Mucosa of descending colon (tissue), 3 donors: ENCODE data around the gene PIP4K2A. TPM values are rescaled to one million over a fixed set of nuclear protein-coding genes. Genes with fewer than 3 reads are reported as not detected.
A peak's percentile ranks its signal among the peaks of the same experiment; 100 is the strongest.
"Not testable (repeated sequence)": the region's sequence is repeated elsewhere in the genome, so short reads cannot be mapped to it uniquely, and the experiment has no call there.

Source experiments
- ATAC-seq: fragments of 200-7000 bp; cut with Tn5 transposase; one replicate; pipeline ENCODE4 v1.9.1; 2020; ENCODE audit warnings: mild to moderate bottlenecking, moderate library complexity
- DNase-seq, 3 donors: peaks; one replicate each; pipeline ENCODE4 v3.0.0-alpha.2; 2020
- H3K36me3 ChIP-seq: fragments of 200-600 bp; one replicate; pipeline ENCODE4 v1.8.0; 2021; ENCODE audit warnings: low read depth, mild to moderate bottlenecking
- H3K4me1 ChIP-seq: fragments of 200-600 bp; one replicate; pipeline ENCODE4 v1.8.0; 2021; ENCODE audit warnings: low read depth, mild to moderate bottlenecking
- H3K4me3 ChIP-seq: fragments of 200-600 bp; one replicate; pipeline ENCODE4 v1.8.0; 2021; ENCODE audit warnings: mild to moderate bottlenecking
- H3K9me3 ChIP-seq: fragments of 200-600 bp; one replicate; pipeline ENCODE4 v1.8.0; 2021; ENCODE audit warnings: mild to moderate bottlenecking
- CTCF ChIP-seq: fragments of 200-600 bp; IDR thresholded peaks from one replicate; pipeline ENCODE4 v1.8.0; 2022; ENCODE audit warnings: antibody characterized with exemption, mild to moderate bottlenecking
- intact Hi-C, 2 donors: fragments of 100-400 bp; cut with DNase I in 1 of 2; cut with micrococcal nuclease in 1 of 2; formaldehyde crosslinking; loops; one replicate each; pipeline versions ENCODE4 v1.11.0 to v1.11.1; 2022; cut with DNase I, micrococcal nuclease
- total RNA-seq, 3 donors: library from RNA; stranded (reverse); fragmentation: NEBNext Ultra II Directional in 2 of 3; extraction: Animal tissue kit (Norgen Biotek cat#: 25700) in 2 of 3; gene quantifications; one replicate each; pipeline versions ENCODE4 v1.2.1 to v1.2.4, GENCODE V29; 2021 to 2023
- donor health status: DM: no; HTN: no; CAD: no; lungs with moderate emphysema.
- donor health status: DM: no; HTN: no; CAD: no.
- donor health status: DM: no; HTN: yes; CAD: no.

Gene PIP4K2A
- total RNA-seq, 3 donors from 2014 or later: 17.2 to 29.4 (median 21.2) TPM

GRCh38 chr10:22500656-22501340 is 213.6 kb downstream of the PIP4K2A start:
- intact Hi-C loops: no loop called here
- Histone ChIP-seq H3K36me3 (no peaks in the 10 kb centered on the region), H3K9me3 (no peaks in the 10 kb centered on the region), H3K4me1 (peaks cover 5% of the 10 kb centered on the region), H3K4me3 (no peak overlapping the region)
- ATAC-seq (no peak), DNase-seq (no peak)
- TF ChIP-seq CTCF: no peak

- H3K4me3 ChIP-seq, intact Hi-C loops, H3K9me3 ChIP-seq, H3K36me3 ChIP-seq, H3K4me1 ChIP-seq, ATAC-seq, DNase-seq: not testable (repeated sequence)
Observed at GRCh38 chr10:22499973-22500372, 214.4 kb downstream of the PIP4K2A start.

- no peak for TF ChIP-seq CTCF
- H3K4me1 ChIP-seq: no peaks in the 10 kb centered on the region
- no peak for DNase-seq
- H3K4me3 ChIP-seq: no peak overlapping the region
- no peaks in the 10 kb centered on the region for H3K36me3 ChIP-seq
- intact Hi-C loops: no loop called here
- ATAC-seq: no peak
- H3K9me3 ChIP-seq: no peaks in the 10 kb centered on the region
Observed at GRCh38 chr10:22495396-22495795, 219.0 kb downstream of the PIP4K2A start.

GRCh38 chr10:22494007-22494406 is 220.4 kb downstream of the PIP4K2A start:
- intact Hi-C loops: no loop called here
- no peak for ATAC-seq

GRCh38 chr10:22491931-22492615 is 222.3 kb downstream of the PIP4K2A start:
- Histone ChIP-seq H3K9me3 (no peaks in the 10 kb centered on the region), H3K36me3 (no peaks in the 10 kb centered on the region), H3K4me3 (no peak overlapping the region), H3K4me1 (no peaks in the 10 kb centered on the region)
- intact Hi-C loops: no loop called here
- no peak for TF ChIP-seq CTCF
- ATAC-seq (peak; percentile 34), DNase-seq (no peak)

More at GRCh38 chr10:22494007-22494406, 220.4 kb downstream of the PIP4K2A start:
- no peaks in the 10 kb centered on the region for H3K36me3 ChIP-seq
- no peaks in the 10 kb centered on the region for H3K4me1 ChIP-seq
- H3K4me3 ChIP-seq: no peak overlapping the region
- H3K9me3 ChIP-seq: no peaks in the 10 kb centered on the region
- no peak for TF ChIP-seq CTCF
- no peak for DNase-seq

- no peak for TF ChIP-seq CTCF
- no peaks in the 10 kb centered on the region for H3K9me3 ChIP-seq
- intact Hi-C loops: no loop called here
- no peak for DNase-seq
- ATAC-seq: no peak
- H3K4me3 ChIP-seq: no peak overlapping the region
- H3K4me1 ChIP-seq: no peaks in the 10 kb centered on the region
- no peaks in the 10 kb centered on the region for H3K36me3 ChIP-seq
Observed at GRCh38 chr10:22491480-22491879, 222.9 kb downstream of the PIP4K2A start.
